Skeletal muscle cell (primary cell): ENCODE data around the gene NFAT5.

Experiments
- DNase-seq: peaks from one replicate; pipeline ENCODE4 v3.0.0-alpha.2; 2010; ENCODE audit warnings: low read depth
- H3K4me3 ChIP-seq: 2 replicates; pipeline ENCODE4 v1.5.1; 2011; ENCODE audit warnings: low read depth, mild to moderate bottlenecking, control low read depth, low read length, moderate library complexity

The NFAT5 gene

GRCh38 chr16:69589434-69590269 lies 23.9 kb downstream of the NFAT5 start:
- H3K4me3 ChIP-seq = no peak overlapping the region
- DNase-seq = no peak

- no peak for DNase-seq
- no peak overlapping the region for H3K4me3 ChIP-seq
Observed at GRCh38 chr16:69590590-69590989, 24.8 kb downstream of the NFAT5 start.

GRCh38 chr16:69593751-69594255 lies 28.0 kb downstream of the NFAT5 start:
- H3K4me3 ChIP-seq = no peak overlapping the region
- DNase-seq = no peak

- no peak overlapping the region for H3K4me3 ChIP-seq
- peak; percentile 31 for DNase-seq
Observed at GRCh38 chr16:69595127-69596036, 29.6 kb downstream of the NFAT5 start.

GRCh38 chr16:69596801-69597200 lies 31.0 kb downstream of the NFAT5 start:
- H3K4me3 ChIP-seq = no peak overlapping the region
- no peak for DNase-seq

- no peak overlapping the region for H3K4me3 ChIP-seq
- no peak for DNase-seq
Observed at GRCh38 chr16:69598045-69598444, 32.3 kb downstream of the NFAT5 start.

- no peak overlapping the region for H3K4me3 ChIP-seq
- no peak for DNase-seq
Observed at GRCh38 chr16:69599731-69600130, 34.0 kb downstream of the NFAT5 start.

GRCh38 chr16:69600202-69600601 lies 34.4 kb downstream of the NFAT5 start:
- H3K4me3 ChIP-seq = no peak overlapping the region
- no peak for DNase-seq

- H3K4me3 ChIP-seq = no peak overlapping the region
- no peak for DNase-seq
Observed at GRCh38 chr16:69601250-69601649, 35.5 kb downstream of the NFAT5 start.

GRCh38 chr16:69606985-69607384 lies 41.2 kb downstream of the NFAT5 start:
- DNase-seq = no peak
- H3K4me3 ChIP-seq = no peak overlapping the region

- DNase-seq = no peak
- no peak overlapping the region for H3K4me3 ChIP-seq
Observed at GRCh38 chr16:69607674-69608073, 41.9 kb downstream of the NFAT5 start.

- DNase-seq = no peak
Observed at GRCh38 chr16:69610356-69610755, 44.6 kb downstream of the NFAT5 start.

GRCh38 chr16:69611103-69611640 lies 45.4 kb downstream of the NFAT5 start:
- DNase-seq = no peak
- H3K4me3 ChIP-seq = no peak overlapping the region

More at GRCh38 chr16:69610356-69610755, 44.6 kb downstream of the NFAT5 start:
- no peak overlapping the region for H3K4me3 ChIP-seq

GRCh38 chr16:69613378-69614154 lies 47.8 kb downstream of the NFAT5 start:
- peak; percentile 11 for DNase-seq
- no peak overlapping the region for H3K4me3 ChIP-seq

- no peak overlapping the region for H3K4me3 ChIP-seq
- no peak for DNase-seq
Observed at GRCh38 chr16:69615528-69615927, 49.8 kb downstream of the NFAT5 start.

GRCh38 chr16:69616082-69616481 lies 50.3 kb downstream of the NFAT5 start:
- no peak overlapping the region for H3K4me3 ChIP-seq
- DNase-seq = no peak

GRCh38 chr16:69618307-69618706 lies 52.5 kb downstream of the NFAT5 start:
- no peak for DNase-seq
- H3K4me3 ChIP-seq = no peak overlapping the region

GRCh38 chr16:69618721-69619120 lies 53.0 kb downstream of the NFAT5 start:
- no peak for DNase-seq
- H3K4me3 ChIP-seq = no peak overlapping the region

- DNase-seq = peak; percentile 4
- no peak overlapping the region for H3K4me3 ChIP-seq
Observed at GRCh38 chr16:69619514-69619913, 53.7 kb downstream of the NFAT5 start.
